ENCODE results near the gene ASB18. TPM values are rescaled to one million over a fixed set of nuclear protein-coding genes. Genes with fewer than 3 reads are reported as not detected.

ASB18 gene
- total RNA-seq, 2 donors from 2014 or later: not detected

DNA sequence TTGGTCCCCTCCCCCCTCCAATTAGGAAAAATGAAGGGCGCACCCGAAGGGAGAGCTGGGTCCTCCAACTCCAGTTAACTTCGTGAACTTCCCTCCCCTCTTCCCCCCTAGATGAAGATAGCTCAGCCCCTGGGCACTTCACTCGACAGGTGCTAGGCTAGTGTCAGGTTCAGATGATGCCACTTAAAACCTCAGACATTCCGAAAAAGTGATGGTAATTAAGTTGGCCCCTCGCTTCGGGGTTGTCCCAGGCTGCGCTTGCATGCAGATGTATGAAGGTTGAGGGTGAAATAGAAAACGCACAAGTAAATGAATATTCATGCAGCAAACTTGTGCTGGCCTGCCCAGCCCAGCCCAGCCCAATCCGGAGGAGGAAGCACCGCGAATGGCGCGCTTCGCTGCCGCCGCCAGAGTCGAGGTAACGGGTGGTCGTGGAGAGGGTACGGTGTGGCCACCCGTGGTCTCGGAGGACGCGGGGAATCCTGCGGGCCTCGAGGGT, 93.0 kb downstream of the ASB18 start:
- no peak overlapping the region for H3K4me3 ChIP-seq (ENCODE audit: low read length)
- H3K4me1 Mint-ChIP-seq: peaks cover 32% of the 10 kb centered on the region
- no peak overlapping the region for H3K9ac ChIP-seq (ENCODE audit: extremely low read depth, low read length, poor library complexity, severe bottlenecking)
- H3K4me1 ChIP-seq (ENCODE audit: control insufficient read depth, insufficient read depth, low read length): peaks cover 12% of the 10 kb centered on the region
- H3K9me3 Mint-ChIP-seq: no peaks in the 10 kb centered on the region
- DNase-seq: peak; percentile 72
- TF ChIP-seq, protein P1, sequence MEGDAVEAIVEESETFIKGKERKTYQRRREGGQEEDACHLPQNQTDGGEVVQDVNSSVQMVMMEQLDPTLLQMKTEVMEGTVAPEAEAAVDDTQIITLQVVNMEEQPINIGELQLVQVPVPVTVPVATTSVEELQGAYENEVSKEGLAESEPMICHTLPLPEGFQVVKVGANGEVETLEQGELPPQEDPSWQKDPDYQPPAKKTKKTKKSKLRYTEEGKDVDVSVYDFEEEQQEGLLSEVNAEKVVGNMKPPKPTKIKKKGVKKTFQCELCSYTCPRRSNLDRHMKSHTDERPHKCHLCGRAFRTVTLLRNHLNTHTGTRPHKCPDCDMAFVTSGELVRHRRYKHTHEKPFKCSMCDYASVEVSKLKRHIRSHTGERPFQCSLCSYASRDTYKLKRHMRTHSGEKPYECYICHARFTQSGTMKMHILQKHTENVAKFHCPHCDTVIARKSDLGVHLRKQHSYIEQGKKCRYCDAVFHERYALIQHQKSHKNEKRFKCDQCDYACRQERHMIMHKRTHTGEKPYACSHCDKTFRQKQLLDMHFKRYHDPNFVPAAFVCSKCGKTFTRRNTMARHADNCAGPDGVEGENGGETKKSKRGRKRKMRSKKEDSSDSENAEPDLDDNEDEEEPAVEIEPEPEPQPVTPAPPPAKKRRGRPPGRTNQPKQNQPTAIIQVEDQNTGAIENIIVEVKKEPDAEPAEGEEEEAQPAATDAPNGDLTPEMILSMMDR (conservative IDR thresholded peaks at IDR 0.05): no peak
- H3K27me3 Mint-ChIP-seq (ENCODE audit: insufficient read depth): peaks cover 91% of the 10 kb centered on the region
- H3K27ac ChIP-seq (ENCODE audit: low read depth, low read length): peak overlapping the region; percentile 80
- H3K27ac Mint-ChIP-seq: no peak overlapping the region
- peaks cover 100% of the 10 kb centered on the region for H3K27me3 ChIP-seq (ENCODE audit: control insufficient read depth, insufficient read depth, low read length, poor library complexity, severe bottlenecking)
- 1 to 4% methylated on average over 20 to 27 of the region's 27 CpGs for WGBS, 2 experiments (ENCODE audit: insufficient coverage in 1 of 2, insufficient read length in 1 of 2)
- H3K36me3 Mint-ChIP-seq (ENCODE audit: low read depth): no peaks in the 10 kb centered on the region
- H3K9me3 ChIP-seq (ENCODE audit: control insufficient read depth, low read length): no peaks in the 10 kb centered on the region
- no peaks in the 10 kb centered on the region for H3K36me3 ChIP-seq (ENCODE audit: control insufficient read depth, insufficient read depth, low read length)
- H3K4me3 Mint-ChIP-seq: no peak overlapping the region

DNA sequence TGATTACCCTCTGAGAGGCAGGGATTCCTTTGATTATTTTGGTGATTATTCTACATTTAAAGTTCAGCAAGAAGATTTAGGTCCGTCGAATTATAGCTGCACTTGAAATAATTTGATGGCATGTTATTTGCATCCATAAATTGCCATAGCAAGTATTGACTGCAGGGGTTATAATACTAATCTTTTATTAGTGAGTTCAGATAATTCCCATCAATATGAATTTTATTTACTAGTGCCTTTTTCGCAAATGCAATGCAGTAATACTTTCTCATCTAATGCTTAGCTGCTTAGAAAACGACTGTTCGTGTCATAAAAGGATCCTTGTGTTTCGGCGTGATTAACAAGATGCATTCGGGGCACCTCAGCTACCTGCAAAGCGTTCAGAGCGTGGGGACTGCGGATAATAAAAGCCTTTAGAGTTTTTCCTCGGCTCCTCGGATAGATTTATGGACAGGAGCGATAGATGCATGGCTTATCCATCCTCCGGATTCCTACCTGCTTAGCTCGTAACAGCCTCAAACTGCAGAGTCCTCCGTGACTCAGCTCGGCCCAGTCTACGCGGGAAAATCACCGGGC, 93.5 kb downstream of the ASB18 start:
- TF ChIP-seq, protein P1 (conservative IDR thresholded peaks at IDR 0.05): no peak
- no peaks in the 10 kb centered on the region for H3K9me3 Mint-ChIP-seq
- no peak overlapping the region for H3K4me3 ChIP-seq (ENCODE audit: low read length)
- H3K27me3 Mint-ChIP-seq (ENCODE audit: insufficient read depth): peaks cover 91% of the 10 kb centered on the region
- peaks cover 12% of the 10 kb centered on the region for H3K4me1 ChIP-seq (ENCODE audit: control insufficient read depth, insufficient read depth, low read length)
- H3K4me3 Mint-ChIP-seq: no peak overlapping the region
- H3K27ac ChIP-seq (ENCODE audit: low read depth, low read length): no peak overlapping the region
- H3K9me3 ChIP-seq (ENCODE audit: control insufficient read depth, low read length): no peaks in the 10 kb centered on the region
- peaks cover 100% of the 10 kb centered on the region for H3K27me3 ChIP-seq (ENCODE audit: control insufficient read depth, insufficient read depth, low read length, poor library complexity, severe bottlenecking)
- no peak overlapping the region for H3K9ac ChIP-seq (ENCODE audit: extremely low read depth, low read length, poor library complexity, severe bottlenecking)
- no peaks in the 10 kb centered on the region for H3K36me3 ChIP-seq (ENCODE audit: control insufficient read depth, insufficient read depth, low read length)
- 10 to 12% methylated on average over 20 to 21 of the region's 21 CpGs for WGBS, 2 experiments (ENCODE audit: insufficient coverage in 1 of 2, insufficient read length in 1 of 2)
- no peaks in the 10 kb centered on the region for H3K36me3 Mint-ChIP-seq (ENCODE audit: low read depth)
- no peak for DNase-seq
- peaks cover 34% of the 10 kb centered on the region for H3K4me1 Mint-ChIP-seq
- H3K27ac Mint-ChIP-seq: no peak overlapping the region

DNA sequence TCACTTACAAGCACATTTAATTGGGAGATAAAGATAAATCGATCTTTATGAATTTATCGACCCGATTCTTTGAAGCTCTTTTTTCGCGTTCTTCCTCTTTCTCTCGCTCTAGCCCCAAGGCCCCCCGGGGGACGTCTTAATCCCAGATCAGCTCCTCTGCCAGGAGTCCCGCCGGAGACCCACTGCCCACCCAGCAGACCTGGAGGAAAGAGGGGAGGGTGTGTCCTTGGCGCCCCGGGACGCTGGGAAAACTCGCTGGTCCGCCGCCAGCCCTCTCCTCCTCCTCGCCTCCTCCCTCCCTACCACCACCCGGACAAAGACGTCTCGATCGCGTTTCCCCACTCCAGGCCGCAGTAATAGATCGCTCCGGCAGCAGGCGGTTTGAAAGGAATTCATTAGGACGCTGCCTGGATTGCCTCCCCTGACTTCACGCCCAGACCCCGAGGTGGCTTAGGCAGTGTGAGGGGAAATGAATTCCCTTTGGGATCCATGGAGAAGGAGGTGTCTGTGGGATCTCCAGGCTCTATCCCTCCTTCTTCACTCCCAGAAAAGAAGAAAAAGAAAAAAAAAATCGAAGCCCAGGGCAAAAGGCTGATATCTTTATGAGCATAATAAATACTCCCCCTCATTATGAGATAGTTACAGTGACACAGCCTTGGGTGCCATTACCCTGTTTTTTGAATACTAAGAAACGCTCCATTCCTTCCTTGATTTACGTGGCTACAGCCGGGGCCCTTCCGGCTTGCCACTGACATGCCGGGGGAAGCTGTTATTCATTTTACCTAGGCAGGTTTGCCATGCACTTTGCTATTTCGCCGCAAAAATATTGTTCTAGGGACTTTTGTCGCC, 94.2 kb downstream of the ASB18 start:
- Histone ChIP-seq H3K4me1 (ENCODE audit: control insufficient read depth, insufficient read depth, low read length) (peaks cover 10% of the 10 kb centered on the region), H3K9ac (ENCODE audit: extremely low read depth, low read length, poor library complexity, severe bottlenecking) (no peak overlapping the region), H3K9me3 (ENCODE audit: control insufficient read depth, low read length) (no peaks in the 10 kb centered on the region), H3K4me3 (ENCODE audit: low read length) (peak overlapping the region; percentile 40), H3K27ac (ENCODE audit: low read depth, low read length) (peak overlapping the region; percentile 68), H3K36me3 (ENCODE audit: control insufficient read depth, insufficient read depth, low read length) (no peaks in the 10 kb centered on the region), H3K27me3 (ENCODE audit: control insufficient read depth, insufficient read depth, low read length, poor library complexity, severe bottlenecking) (peaks cover 100% of the 10 kb centered on the region)
- Mint-ChIP-seq H3K27me3 (ENCODE audit: insufficient read depth) (peaks cover 91% of the 10 kb centered on the region), H3K4me3 (no peak overlapping the region), H3K4me1 (peaks cover 30% of the 10 kb centered on the region), H3K36me3 (ENCODE audit: low read depth) (no peaks in the 10 kb centered on the region), H3K9me3 (no peaks in the 10 kb centered on the region), H3K27ac (no peak overlapping the region)
- peak; percentile 71 for DNase-seq
- TF ChIP-seq, protein P1 (conservative IDR thresholded peaks at IDR 0.05): no peak
- WGBS, 2 experiments (ENCODE audit: insufficient coverage in 1 of 2, insufficient read length in 1 of 2): 4% methylated on average over 8 to 38 of the region's 38 CpGs

Measured in endodermal cell (in vitro differentiated cells).